ENCODE measurements around the gene ATP2B2.

ATP2B2 gene

GRCh38 chr3:10408680-10409079 lies 96.7 kb downstream of the ATP2B2 start:
- no peaks in the 10 kb centered on the region for H3K4me1 ChIP-seq (ENCODE audit: control insufficient read depth, insufficient read depth, low read length)
- no peaks in the 10 kb centered on the region for H3K36me3 ChIP-seq (ENCODE audit: control insufficient read depth in 2 of 2, insufficient read depth in 1 of 2, low read length in 2 of 2)
- ChIA-PET CTCF (interaction anchor here (0.6 to 1.3 kb wide), 4 partner anchors 10 to 642 kb away, joined by 3 to 7 read pairs (median 3); no protein-coding TSS in a partner anchor), POLR2A (no interaction called here)
- no peak overlapping the region for H3K4me3 ChIP-seq (ENCODE audit: low read depth, low read length)
- no peak for TF ChIP-seq ZNF549 (tag by site-specific recombination; IDR thresholded peaks at IDR 0.05)
- TF ChIP-seq PATZ1 (tag by site-specific recombination; IDR thresholded peaks at IDR 0.05), result no peak
- TF ChIP-seq ZNF138 (tag by site-specific recombination; IDR thresholded peaks at IDR 0.05; ENCODE audit: borderline replicate concordance), result no peak
- H3K27ac ChIP-seq (ENCODE audit: extremely low read depth, low read depth, low read length), result no peak overlapping the region
- no peaks in the 10 kb centered on the region for H3K9me3 ChIP-seq (ENCODE audit: control insufficient read depth, insufficient read depth, low read depth, low read length)

GRCh38 chr3:10407361-10407760 lies 98.0 kb downstream of the ATP2B2 start:
- TF ChIP-seq ZNF692 (tag by site-specific recombination; IDR thresholded peaks at IDR 0.05) (no peak), ZBTB17 (tag by site-specific recombination; IDR thresholded peaks at IDR 0.05) (no peak), ZNF704 (tag by site-specific recombination; IDR thresholded peaks at IDR 0.05) (no peak), ZNF221 (tag by site-specific recombination; IDR thresholded peaks at IDR 0.05; ENCODE audit: borderline replicate concordance) (no peak), SETDB1 (IDR thresholded peaks at IDR 0.05; ENCODE audit: insufficient read length, low read length) (no peak), SCRT2 (tag by site-specific recombination; IDR thresholded peaks at IDR 0.05) (no peak), ZFHX2 (tag by site-specific recombination; conservative IDR thresholded peaks at IDR 0.05) (no peak), ZNF792 (tag by site-specific recombination; IDR thresholded peaks at IDR 0.05) (no peak), ZNF621 (tag by site-specific recombination; IDR thresholded peaks at IDR 0.05) (no peak), ZNF585B (tag by site-specific recombination; IDR thresholded peaks at IDR 0.05) (no peak), GLIS2 (tag by site-specific recombination; IDR thresholded peaks at IDR 0.05) (no peak), HOXC10 (CRISPR knock-in tag; IDR thresholded peaks at IDR 0.05) (no peak), ZNF747 (tag by site-specific recombination; IDR thresholded peaks at IDR 0.05) (no peak), ZNF354C (tag by site-specific recombination; IDR thresholded peaks at IDR 0.05; ENCODE audit: borderline replicate concordance, low read depth) (no peak), PRDM2 (tag by site-specific recombination; IDR thresholded peaks at IDR 0.05; ENCODE audit: borderline replicate concordance) (no peak), ZNF830 (tag by site-specific recombination; IDR thresholded peaks at IDR 0.05; ENCODE audit: low read depth) (no peak)
- Histone ChIP-seq H3K36me3 (ENCODE audit: control insufficient read depth in 2 of 2, insufficient read depth in 1 of 2, low read length in 2 of 2) (no peaks in the 10 kb centered on the region), H3K4me3 (ENCODE audit: low read depth, low read length) (no peak overlapping the region), H3K27ac (ENCODE audit: extremely low read depth, low read depth, low read length) (no peak overlapping the region), H3K4me1 (ENCODE audit: control insufficient read depth, insufficient read depth, low read length) (no peaks in the 10 kb centered on the region), H3K9me3 (ENCODE audit: control insufficient read depth, insufficient read depth, low read depth, low read length) (no peaks in the 10 kb centered on the region)
- ChIA-PET CTCF (no interaction called here), POLR2A (no interaction called here)
